Measurements from ENCODE around the gene SPAG4.

- TF ChIP-seq ZNF274 (IDR thresholded peaks at IDR 0.05; ENCODE audit: low read length) (no peak), ZNF274 (tag by site-specific recombination; IDR thresholded peaks at IDR 0.05; ENCODE audit: borderline replicate concordance) (no peak), TSHZ1 (tag by site-specific recombination; IDR thresholded peaks at IDR 0.05; ENCODE audit: borderline replicate concordance) (no peak), CTCF (tag by site-specific recombination; IDR thresholded peaks at IDR 0.05) (no peak), ZBTB8A (tag by site-specific recombination; IDR thresholded peaks at IDR 0.05) (no peak), ZNF639 (tag by site-specific recombination; IDR thresholded peaks at IDR 0.05) (no peak), KLF10 (tag by site-specific recombination; IDR thresholded peaks at IDR 0.05) (no peak), ZNF37A (tag by site-specific recombination; IDR thresholded peaks at IDR 0.05) (no peak), ZNF324 (tag by site-specific recombination; IDR thresholded peaks at IDR 0.05) (no peak), OSR2 (tag by site-specific recombination; IDR thresholded peaks at IDR 0.05) (no peak)
These were observed 29.2 kb downstream of the SPAG4 start for GRCh38 chr20:35644806-35645205.
